Osteoblast (primary cell): ENCODE results near the gene POLR2J. TPM values are rescaled to one million over a fixed set of nuclear protein-coding genes. Genes with fewer than 3 reads are reported as not detected.

Experiments
- DNase-seq: peaks from one replicate; pipeline ENCODE4 v3.0.0; 2011; ENCODE audit warnings: low spot score, mixed read lengths; ENCODE audit not compliant: insufficient read length; ENCODE audit errors: missing footprints
- H2AFZ ChIP-seq: 2 replicates; pipeline ENCODE4 v1.6.0; 2011; ENCODE audit warnings: mild to moderate bottlenecking, low read length
- H3K27ac ChIP-seq: 2 replicates; pipeline ENCODE4 v1.5.1; 2011; ENCODE audit warnings: mild to moderate bottlenecking, low read depth, low read length, moderate library complexity
- H3K27me3 ChIP-seq: 2 replicates; pipeline ENCODE4 v1.6.0; 2012; ENCODE audit warnings: mild to moderate bottlenecking, control low read depth, inconsistent platforms, low read length, moderate library complexity; ENCODE audit not compliant: insufficient read depth
- H3K36me3 ChIP-seq: 2 replicates; pipeline ENCODE4 v1.5.1; 2011; ENCODE audit warnings: mild to moderate bottlenecking, low read length, control low read depth, moderate library complexity; ENCODE audit not compliant: insufficient read depth
- H3K4me1 ChIP-seq: 2 replicates; pipeline ENCODE4 v1.5.1; 2011; ENCODE audit warnings: mild to moderate bottlenecking, low read length, control low read depth, moderate library complexity; ENCODE audit not compliant: insufficient read depth
- H3K4me2 ChIP-seq: 2 replicates; pipeline ENCODE4 v1.6.0; 2011; ENCODE audit warnings: mild to moderate bottlenecking, low read length; ENCODE audit not compliant: insufficient read depth
- H3K4me3 ChIP-seq: fragments of 200-600 bp; sonication (generic); 3 replicates; pipeline ENCODE4 v1.5.1; 2012; ENCODE audit warnings: mild to moderate bottlenecking, low read length, inconsistent platforms; ENCODE audit not compliant: insufficient read depth
- H3K79me2 ChIP-seq: 2 replicates; pipeline ENCODE4 v1.6.0; 2012; ENCODE audit warnings: mild to moderate bottlenecking, low read length, control low read depth, inconsistent platforms; ENCODE audit not compliant: insufficient read depth
- H3K9me3 ChIP-seq: 2 replicates; pipeline ENCODE4 v1.5.1; 2011; ENCODE audit warnings: low read depth, low read length, control low read depth
- H4K20me1 ChIP-seq: 2 replicates; pipeline ENCODE4 v1.6.0; 2012; ENCODE audit warnings: mild to moderate bottlenecking, low read length, control low read depth; ENCODE audit not compliant: insufficient read depth
- total RNA-seq: library from RNA; depleted of rRNA; stranded (reverse); fragments of >200 nt; gene quantifications from 2 replicates; pipeline ENCODE4 v1.2.3, GENCODE V29; 2012
- TF ChIP-seq, protein P1 (sequence below): IDR thresholded peaks from 2 replicates; pipeline ENCODE4 v1.5.1; 2011; ENCODE audit warnings: mild to moderate bottlenecking, low read depth, low read length, moderate library complexity; ENCODE audit errors: extremely low read depth

The POLR2J gene
- total RNA-seq, 1 donor, result 27.9 TPM

DNA sequence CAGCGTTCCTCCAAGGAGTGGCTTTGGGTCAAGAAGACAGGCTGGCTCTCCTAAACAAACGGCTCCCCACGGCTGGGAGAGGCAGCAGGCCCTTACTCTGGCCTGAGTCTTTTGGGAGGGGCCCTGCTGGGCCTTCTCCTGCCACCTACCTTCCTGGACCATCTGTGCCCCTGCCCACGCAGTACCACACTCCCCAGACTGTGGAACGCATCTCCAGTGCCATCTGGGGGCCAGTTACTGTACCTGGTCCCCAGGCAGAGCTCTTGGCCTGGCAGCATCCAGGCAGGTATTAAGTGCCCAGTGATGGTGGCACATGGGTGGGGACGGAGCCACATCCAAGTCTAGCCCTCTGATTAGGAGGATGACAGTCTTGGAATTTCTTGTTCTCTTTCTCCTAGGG lies 28.5 kb downstream of the POLR2J start:
- Histone ChIP-seq H3K27ac (no peak overlapping the region), H3K4me3 (no peak overlapping the region), H3K4me1 (peaks cover 8% of the 10 kb centered on the region), H2AFZ (no peak overlapping the region), H3K4me2 (no peak overlapping the region), H3K79me2 (no peaks in the 10 kb centered on the region), H3K36me3 (peaks cover 12% of the 10 kb centered on the region), H3K9me3 (no peaks in the 10 kb centered on the region), H3K27me3 (no peaks in the 10 kb centered on the region), H4K20me1 (peaks cover 5% of the 10 kb centered on the region)
- TF ChIP-seq, protein P1, sequence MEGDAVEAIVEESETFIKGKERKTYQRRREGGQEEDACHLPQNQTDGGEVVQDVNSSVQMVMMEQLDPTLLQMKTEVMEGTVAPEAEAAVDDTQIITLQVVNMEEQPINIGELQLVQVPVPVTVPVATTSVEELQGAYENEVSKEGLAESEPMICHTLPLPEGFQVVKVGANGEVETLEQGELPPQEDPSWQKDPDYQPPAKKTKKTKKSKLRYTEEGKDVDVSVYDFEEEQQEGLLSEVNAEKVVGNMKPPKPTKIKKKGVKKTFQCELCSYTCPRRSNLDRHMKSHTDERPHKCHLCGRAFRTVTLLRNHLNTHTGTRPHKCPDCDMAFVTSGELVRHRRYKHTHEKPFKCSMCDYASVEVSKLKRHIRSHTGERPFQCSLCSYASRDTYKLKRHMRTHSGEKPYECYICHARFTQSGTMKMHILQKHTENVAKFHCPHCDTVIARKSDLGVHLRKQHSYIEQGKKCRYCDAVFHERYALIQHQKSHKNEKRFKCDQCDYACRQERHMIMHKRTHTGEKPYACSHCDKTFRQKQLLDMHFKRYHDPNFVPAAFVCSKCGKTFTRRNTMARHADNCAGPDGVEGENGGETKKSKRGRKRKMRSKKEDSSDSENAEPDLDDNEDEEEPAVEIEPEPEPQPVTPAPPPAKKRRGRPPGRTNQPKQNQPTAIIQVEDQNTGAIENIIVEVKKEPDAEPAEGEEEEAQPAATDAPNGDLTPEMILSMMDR, result no peak
- peak; percentile 73 for DNase-seq

DNA sequence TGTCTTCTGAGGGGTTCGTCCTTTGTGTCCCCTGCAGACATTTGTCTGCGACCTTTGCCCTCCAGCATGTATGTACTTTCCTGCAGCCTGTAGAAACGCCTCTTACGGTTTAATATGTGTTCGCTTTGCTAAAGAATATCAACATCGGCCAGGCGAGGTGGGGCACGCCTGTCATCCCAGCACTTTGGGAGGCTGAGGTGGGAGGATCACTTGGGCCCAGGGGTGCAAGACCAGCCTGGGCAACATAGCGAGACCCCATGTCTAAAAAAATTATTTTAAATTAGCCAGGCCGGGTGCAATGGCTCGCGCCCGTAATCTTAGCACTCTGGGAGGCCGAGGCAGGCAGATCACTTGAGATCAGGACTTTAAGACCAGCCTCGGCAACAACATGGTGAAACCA lies 29.6 kb downstream of the POLR2J start:
- H4K20me1 ChIP-seq, result peaks cover 5% of the 10 kb centered on the region
- TF ChIP-seq, protein P1, result no peak
- no peak overlapping the region for H3K27ac ChIP-seq
- peaks cover 8% of the 10 kb centered on the region for H3K4me1 ChIP-seq
- DNase-seq, result no peak
- H2AFZ ChIP-seq, result no peak overlapping the region
- no peak overlapping the region for H3K4me3 ChIP-seq
- no peak overlapping the region for H3K4me2 ChIP-seq
- H3K36me3 ChIP-seq, result peaks cover 17% of the 10 kb centered on the region
- H3K27me3 ChIP-seq, result no peaks in the 10 kb centered on the region
- H3K79me2 ChIP-seq, result no peaks in the 10 kb centered on the region
- H3K9me3 ChIP-seq, result no peaks in the 10 kb centered on the region

DNA sequence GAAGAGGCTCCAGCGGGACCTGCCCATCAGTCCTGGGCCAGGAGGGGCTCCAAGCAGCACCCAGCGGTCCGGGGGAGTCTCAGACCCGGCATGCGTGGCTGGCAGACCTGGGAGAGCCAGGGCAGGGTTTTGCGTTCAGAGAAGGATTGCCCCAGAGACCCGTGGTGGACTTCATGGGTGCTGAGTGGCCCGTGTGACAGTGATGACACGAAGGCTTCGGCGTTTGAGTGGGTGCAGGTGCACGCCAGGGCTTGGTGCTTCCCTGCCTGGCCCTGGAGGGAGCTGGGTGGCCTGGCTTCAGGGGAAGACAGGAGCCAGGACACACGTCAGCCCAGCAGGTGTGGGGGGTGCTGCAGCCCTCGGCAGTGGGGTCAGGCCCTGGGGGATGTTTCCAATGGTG lies 31.4 kb downstream of the POLR2J start:
- Histone ChIP-seq H3K27ac (no peak overlapping the region), H3K4me2 (no peak overlapping the region), H3K36me3 (peaks cover 17% of the 10 kb centered on the region), H3K4me1 (peaks cover 8% of the 10 kb centered on the region), H3K9me3 (no peaks in the 10 kb centered on the region), H3K4me3 (no peak overlapping the region), H3K27me3 (no peaks in the 10 kb centered on the region), H4K20me1 (peaks cover 5% of the 10 kb centered on the region), H3K79me2 (no peaks in the 10 kb centered on the region), H2AFZ (no peak overlapping the region)
- TF ChIP-seq, protein P1, result no peak
- DNase-seq, result peak; percentile 75

DNA sequence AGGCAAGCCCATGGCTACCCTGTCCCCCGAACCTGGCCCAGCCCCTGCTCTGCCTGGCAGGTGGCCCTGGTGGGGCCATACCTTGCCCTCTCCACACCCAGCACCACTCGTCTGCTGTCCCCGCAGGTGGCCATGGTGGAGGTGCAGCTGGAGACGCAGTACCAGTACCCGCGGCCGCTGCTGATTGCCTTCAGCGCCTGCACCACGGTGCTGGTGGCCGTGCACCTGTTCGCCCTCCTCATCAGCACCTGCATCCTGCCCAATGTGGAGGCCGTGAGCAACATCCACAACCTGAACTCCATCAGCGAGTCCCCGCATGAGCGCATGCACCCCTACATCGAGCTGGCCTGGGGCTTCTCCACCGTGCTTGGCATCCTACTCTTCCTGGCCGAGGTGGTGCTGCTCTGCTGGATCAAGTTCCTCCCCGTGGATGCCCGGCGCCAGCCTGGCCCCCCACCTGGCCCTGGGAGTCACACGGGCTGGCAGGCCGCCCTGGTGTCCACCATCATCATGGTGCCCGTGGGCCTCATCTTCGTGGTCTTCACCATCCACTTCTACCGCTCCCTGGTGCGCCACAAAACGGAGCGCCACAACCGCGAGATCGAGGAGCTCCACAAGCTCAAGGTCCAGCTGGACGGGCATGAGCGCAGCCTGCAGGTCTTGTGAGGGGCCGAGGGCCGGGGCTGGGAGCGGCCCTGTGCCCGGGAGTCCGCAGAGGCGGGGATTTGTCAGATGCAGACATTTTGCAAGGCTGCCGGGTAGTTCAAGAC lies 32.1 kb downstream of the POLR2J start:
- peak; percentile 27 for DNase-seq
- Histone ChIP-seq H3K9me3 (no peaks in the 10 kb centered on the region), H4K20me1 (peaks cover 5% of the 10 kb centered on the region), H3K27me3 (no peaks in the 10 kb centered on the region), H3K79me2 (no peaks in the 10 kb centered on the region), H3K4me3 (no peak overlapping the region), H3K36me3 (peaks cover 19% of the 10 kb centered on the region), H3K4me1 (peaks cover 5% of the 10 kb centered on the region), H3K4me2 (no peak overlapping the region), H3K27ac (no peak overlapping the region), H2AFZ (no peak overlapping the region)
- TF ChIP-seq, protein P1, result no peak
